GM04503 (cell line): Measurements from ENCODE around the gene PPFIA4.

Source experiments
- DNase-seq: peaks from one replicate; pipeline ENCODE4 v3.0.0-alpha.2; 2012; ENCODE audit warnings: low read depth

Gene PPFIA4

DNA sequence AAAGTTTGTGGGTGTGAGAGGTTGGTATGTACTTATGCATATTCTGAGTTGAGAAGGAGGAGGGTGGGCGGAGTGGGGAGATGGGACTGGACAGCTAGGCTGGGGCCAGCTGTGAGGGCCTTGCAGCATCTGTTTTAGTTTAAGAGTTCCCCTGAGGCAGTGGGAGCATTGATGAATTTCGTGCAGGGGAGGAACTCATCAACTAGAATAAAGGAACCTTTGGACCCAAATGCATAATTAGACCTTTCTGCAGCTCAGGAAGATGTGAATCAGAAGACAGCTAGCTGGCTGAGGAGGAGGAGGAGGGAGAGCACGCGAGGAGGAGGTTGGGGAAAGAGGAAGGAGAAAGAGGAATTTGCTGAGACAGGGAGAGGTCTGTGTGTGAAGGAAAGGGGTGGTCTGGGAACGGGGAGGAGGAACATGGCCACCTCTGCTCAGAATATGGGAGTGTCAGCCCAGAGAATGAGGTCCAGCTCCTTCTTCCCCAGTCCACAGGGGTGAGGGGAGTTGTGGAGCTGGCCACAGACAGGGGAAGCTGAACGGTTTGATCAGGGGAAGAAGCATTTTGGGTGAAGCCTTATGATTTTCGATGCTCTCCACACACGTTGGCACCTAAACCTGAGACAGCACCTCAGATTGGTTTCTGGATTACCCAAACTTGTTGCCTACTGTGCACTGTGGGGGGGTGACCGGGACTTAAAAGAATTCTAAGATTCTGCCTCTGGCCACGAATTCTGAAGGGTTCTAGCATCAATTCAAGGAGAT, 31.8 kb downstream of the PPFIA4 start:
- peak; percentile 62 for DNase-seq

DNA sequence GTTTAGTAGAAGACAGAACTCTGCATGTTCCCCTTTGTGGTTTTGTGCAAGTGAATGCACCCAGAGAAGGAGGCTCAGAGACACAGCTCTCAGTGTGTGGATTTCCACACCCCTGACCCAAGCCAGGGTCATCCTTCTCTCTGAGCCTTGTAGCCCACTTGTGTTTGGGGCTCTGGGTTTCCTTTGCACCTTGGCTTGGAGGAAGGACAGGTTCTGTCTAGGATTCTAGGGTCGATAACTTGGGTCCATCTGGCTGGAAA, 32.3 kb downstream of the PPFIA4 start:
- DNase-seq, result no peak

DNA sequence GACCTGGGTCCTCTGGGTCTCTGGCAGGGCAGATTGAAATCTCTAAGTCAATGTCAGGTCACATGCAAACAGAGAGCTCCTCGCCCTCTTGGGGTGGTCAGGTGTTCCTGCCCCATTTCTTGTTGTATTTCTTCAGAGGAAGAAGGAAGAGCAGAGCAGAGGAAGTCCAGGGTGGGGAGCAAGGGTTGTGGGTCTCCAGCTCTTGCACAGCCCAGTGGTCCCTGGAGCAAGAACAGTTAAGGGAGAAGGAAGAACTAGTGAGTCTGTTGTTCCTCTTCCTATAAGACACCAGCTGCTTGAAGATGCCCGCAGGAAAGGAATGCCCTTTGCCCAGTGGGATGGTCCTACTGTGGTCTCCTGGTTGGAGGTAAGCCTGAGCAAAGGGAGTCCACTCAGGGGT, 33.2 kb downstream of the PPFIA4 start:
- DNase-seq, result no peak

DNA sequence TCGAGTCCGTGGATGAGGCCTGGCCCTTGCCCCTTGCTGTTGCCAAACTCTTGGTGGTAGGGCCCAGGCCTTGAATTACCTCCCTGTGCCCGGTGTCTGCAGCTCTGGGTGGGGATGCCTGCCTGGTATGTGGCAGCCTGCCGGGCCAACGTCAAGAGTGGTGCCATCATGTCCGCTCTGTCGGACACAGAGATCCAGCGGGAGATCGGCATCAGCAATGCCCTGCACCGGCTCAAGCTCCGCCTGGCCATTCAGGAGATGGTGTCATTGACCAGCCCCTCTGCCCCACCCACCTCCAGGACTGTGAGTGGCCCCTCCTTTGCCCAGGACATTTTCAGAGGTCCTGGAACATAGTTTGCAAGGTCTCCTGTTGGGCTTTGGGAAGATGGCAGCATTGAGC, 33.8 kb downstream of the PPFIA4 start:
- no peak for DNase-seq

DNA sequence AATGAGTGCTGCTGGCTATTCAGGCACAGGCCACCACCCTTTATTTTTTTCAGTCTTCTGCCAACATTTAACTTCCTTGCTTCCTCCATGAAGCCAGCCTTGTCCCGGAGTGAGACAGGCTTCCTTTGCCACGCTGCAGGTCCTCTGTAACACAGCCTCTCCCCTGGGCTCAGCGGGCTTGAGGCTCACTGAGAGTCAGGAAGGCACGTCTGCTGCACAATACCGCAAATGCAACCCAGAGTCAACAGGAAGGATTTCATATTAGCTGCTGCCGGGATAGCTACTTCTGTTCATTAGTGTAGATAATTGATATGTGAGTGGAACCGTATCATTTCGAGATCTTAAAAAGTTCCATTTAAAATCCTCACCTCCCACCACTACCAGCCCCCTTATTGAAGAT, 37.0 kb downstream of the PPFIA4 start:
- no peak for DNase-seq

DNA sequence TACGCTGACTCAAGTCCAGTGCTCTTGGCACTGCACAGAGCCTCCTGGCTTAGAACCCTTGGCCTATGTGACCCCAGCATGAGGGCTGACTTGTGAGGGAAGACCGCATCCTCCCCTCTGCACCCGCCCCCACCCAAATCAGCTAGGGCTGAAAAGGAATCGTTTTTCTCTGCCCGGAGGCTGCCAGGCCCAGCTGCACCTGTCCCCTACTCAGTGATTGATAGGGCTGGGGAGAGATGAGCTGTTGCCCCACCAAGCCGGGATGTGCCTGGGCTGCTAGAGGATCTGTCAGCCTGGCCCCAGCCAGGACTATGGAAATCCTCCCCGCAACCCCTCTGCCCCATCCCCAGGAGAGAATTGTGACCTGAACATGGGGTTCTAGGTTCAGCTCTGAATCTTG, 38.9 kb downstream of the PPFIA4 start:
- DNase-seq, result no peak

DNA sequence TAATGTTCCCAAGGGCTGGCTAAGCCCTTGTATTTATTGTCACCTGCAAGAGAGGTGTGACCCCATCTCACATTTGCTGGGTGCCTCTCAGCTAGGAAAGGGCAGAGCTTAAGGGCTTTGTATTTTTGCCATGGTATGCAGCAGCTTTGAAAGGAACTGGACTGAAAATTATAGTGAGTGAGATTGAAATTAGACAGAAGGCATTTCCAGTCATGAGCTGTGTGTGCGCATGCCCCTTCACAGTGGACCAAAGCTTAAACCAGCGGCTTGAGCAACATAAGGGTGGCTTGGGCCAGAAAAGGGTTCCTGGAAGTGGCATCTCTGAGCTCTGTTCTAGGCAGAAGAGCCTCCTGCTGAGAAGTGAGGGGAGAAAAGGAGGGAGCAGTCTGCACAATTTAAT, 39.7 kb downstream of the PPFIA4 start:
- DNase-seq, result no peak

DNA sequence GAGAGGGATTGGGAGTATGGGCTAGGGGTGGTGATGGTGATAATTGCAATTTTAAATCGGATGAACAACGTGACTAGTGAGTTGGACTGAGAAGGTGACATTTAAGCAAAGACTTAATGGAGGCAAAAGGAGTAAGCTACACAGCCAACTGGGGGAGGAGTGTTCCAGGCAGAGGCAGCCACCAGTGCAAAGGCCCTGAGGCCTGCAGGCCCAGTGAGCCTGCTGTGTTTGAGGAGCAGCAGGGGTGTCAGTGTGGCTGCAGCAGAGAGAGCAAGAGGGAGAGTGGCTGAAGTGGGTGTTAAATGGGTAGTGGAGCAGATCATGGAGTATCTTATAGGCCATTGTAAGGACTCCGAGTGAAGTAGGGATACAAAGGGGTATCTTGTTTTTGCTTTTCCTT, 40.7 kb downstream of the PPFIA4 start:
- no peak for DNase-seq

DNA sequence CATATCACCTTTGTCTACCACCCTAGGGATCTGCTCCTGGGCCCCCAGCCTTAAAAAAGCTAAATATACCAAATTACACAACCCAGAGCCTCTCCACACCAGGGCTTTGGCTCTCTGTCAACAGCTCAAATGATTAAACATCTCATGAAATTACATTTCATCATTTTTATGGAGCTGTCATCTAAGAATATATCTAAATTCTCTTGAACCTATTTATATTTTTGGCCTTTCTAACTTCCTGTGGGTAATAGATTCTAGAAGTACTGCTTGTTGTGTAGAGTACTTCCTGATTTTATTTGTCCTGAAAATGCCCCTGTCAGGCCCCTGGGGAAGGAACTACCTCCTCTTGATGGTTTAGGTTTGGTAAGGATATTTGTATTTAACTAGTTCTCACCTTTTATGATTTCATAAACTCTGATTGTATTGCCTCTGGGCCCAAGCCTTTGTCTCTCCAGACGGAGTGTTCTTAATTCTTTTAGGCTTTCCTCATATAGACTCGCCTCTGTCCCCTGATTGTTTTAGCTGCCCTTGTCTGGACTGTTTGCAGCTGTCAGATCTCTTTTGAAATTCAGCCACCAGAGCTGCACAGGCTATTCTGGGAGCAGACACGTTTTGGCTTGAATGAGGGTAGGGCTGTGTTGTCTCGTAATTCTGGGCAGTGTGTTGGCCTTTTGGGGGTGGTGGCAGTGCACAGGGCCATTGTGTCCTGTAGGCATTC, 42.9 kb downstream of the PPFIA4 start:
- DNase-seq, result peak; percentile 42

DNA sequence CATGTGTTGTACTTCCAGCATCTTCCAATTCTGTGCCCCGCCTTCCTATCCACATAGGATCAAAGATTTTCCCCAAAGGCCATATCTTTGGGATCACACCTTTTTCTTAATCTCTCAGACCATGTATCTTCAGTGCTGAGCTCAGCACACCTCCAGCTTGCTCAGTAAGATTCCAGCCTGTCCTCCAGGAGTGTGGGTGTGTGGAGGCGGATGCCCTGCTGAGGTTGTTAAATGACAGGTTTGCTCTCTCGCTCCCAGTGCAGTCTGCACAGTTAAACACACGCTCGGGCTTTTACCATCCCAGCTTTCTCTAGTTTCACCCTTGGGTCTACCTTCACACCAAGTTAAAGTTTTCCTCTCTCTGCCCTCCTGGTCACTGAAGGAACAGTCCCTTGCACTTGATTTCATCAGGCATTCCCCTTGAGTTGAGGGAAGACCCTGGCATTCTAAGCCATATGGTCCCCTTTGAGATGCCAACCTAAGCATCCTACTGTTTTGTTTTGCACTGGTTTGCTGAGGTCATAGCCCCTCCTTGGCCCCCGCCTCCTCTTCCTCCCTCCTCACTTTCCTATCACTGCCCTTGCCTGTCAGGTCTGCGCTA, 45.8 kb downstream of the PPFIA4 start:
- DNase-seq, result no peak

DNA sequence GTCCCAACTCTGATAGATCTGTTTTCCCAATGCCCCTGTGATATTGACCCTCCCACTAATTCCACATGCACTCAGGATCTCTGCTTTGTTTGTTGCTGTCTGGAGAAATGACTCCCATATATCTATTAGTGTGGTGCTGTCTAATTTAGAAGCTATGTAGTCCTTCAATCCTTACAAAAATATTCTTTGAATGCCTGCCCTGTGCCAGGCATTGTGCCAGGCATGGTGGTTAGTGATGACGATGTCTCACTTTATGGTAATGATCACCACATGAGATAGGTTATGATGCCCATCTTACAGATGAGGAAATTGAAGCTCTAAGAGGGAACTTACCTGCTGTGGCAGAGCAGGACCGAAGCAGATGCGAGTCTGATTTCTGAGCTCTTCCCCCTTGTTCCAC, 46.6 kb downstream of the PPFIA4 start:
- peak; percentile 53 for DNase-seq

DNA sequence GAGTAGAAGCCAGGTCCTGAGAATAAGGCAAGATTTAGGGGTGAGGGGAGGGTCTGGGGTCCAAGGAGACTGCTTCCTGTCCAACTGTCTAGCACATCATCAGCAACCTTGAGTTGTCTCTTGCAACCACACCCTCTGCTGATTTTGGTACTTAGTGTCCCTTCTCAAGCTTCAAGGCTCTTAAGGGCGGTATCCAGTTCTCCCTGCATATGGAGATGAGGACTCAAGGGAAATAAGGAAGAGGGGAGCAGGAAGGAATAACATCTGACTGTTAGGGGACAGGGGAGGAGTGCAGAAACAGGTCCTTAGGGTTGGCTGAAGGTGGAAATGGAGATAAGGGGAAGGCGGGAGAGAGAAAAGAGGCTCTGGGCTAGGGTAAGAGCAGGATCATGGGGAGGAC, 47.2 kb downstream of the PPFIA4 start:
- no peak for DNase-seq

DNA sequence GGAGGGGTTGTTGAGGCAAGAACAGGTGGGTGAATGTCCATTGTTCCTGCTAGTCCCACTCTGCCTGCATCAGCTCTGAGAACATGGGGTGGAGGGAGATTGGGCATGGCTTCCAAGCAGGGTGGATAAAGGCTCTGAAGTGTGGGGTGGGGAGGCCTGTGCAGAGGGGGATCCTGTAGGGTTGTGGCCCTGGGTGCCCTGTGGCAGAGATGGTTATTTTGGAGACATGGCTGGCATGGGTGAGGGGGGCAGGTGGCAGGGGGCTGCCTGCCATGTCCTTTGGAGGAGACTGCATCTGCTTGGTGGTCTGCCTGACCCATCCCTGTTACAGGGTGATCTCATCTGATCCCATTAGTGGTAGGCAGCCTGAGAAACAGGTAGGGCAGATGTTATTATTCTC, 48.3 kb downstream of the PPFIA4 start:
- DNase-seq, result no peak

DNA sequence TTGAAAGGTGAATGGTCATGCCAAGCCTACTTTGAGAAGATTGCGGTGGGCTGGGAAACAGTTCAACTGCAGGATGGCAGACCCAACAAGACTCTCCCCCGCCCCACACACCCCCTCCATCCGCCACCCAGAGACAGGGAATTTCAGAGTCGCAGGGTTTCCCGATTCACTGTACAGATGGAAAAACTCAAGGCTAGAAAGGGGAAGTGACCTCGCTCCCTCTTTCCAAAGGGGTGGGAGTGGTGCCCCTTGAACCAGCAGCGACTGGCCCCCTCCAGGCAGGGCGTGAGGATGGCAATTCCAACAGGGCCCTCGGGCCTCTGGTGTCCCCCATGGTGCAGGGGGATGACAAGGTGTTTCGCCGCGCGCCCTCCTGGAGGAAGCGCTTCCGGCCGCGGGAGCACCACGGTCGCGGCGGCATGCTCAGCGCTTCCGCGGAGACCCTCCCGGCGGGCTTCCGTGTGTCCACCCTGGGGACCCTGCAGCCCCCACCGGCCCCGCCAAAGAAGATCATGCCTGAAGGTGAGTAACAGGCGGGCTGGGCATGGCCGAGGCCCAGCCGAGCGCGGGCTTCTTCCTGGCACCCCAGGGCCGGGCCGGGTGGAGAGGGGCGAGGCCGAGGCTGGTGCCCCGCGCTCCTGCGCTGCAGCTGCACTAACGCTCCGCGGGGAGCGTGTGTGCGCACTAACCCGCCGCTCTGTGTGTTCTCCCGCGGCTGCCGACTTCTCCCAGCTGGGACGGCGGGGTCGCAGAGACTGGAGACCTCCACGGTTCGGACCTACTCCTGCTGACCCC, 49.1 kb downstream of the PPFIA4 start:
- DNase-seq, result no peak

DNA sequence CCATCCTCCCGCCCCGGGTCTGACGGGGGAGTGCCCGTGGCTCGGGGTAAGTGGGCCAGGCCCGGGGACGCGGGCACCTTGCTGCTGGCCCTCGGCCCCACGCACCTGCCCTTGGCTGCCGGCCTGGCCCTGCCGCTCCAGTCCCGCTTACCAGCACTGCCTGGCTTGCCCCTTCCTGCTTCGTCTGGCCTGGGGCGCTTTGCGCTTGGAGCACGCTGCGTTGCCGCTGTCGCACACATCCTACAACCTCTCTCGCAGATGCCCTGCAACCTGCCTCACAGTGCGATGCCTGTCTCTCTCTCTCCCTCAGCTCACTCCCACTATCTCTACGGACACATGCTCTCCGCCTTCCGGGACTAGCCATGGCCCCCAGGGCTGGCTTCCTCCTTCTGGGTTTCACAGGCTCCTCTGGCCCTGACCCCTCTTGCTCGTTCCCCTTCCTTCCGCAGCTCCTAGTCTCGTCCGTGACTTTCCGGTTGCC, 49.8 kb downstream of the PPFIA4 start:
- no peak for DNase-seq

DNA sequence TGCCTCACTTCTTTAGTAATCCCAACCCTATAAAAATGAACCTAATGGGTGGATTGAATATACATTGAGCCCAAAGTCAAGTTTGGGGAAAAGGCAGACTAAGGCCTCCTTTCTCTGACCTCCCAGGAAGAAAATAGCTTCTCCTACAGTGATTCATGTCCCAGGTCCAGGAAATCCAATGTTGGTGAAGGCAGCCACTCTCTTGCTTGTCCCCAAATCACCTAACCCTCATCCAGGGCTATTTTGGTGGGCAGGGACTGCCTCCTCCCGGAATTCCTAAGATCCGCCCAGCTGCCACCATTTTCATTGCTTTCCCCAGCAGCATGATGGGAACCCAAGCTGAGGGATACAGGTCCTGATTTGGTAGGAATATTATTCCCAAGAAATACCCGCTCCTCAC, 51.1 kb downstream of the PPFIA4 start:
- DNase-seq, result no peak

DNA sequence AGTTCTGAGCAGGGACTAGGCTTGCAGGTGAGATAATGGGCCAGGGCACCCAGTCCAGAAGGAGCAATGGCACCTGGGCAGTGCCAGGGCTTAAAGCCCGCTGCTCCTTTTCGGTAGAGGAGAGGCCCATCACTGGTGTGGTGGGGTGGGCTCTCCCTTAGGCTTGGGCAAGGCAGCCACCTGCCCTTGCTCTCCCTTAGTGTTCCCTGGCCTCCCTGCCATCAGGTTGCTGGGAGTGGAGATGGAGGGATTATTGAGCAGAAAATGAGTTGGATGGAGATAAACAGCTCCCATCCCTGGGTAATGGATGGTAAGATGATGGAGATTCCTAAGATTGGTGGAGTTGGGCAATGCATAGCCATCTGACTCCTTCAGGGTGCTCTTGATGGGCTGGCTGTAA, 51.7 kb downstream of the PPFIA4 start:
- no peak for DNase-seq

DNA sequence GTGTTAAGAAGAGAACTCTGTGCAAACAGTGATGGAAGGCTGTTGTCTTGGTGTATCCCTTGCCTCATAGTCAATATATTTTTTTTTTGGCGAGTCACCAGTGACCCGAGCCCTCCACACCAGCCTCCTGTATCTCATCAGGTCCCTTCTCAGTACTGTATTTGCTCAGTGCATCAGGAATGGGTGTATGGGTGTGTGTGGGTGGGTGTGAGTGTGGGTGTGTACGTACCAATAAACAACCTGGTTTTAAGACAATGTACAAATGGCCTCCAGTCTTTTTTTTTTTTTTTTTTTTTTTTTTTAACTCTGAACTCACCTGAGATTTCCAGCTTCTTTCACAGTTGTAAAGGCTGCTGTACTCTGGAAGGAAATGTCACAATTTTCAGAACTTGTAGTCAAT, 52.2 kb downstream of the PPFIA4 start:
- DNase-seq, result no peak

DNA sequence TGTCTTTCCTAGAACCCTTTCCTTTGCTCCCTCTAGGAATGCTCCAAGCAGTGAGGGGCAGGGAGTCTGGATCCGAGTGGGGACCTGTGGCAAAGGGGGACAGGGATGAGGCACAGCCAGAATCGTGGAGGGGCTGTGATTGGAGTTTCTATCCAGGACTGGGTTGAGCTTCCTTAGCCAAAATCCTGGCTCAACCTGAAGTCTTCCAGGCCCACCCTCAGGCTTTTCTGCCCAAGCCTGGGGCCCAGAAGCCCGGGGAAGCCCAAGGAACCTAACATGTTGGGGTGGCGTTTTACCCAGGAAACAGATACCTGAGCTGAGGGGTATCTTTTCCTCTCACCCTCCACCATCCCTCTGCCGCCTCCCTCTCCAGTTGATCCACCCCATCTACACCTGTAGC, 54.2 kb downstream of the PPFIA4 start:
- no peak for DNase-seq

DNA sequence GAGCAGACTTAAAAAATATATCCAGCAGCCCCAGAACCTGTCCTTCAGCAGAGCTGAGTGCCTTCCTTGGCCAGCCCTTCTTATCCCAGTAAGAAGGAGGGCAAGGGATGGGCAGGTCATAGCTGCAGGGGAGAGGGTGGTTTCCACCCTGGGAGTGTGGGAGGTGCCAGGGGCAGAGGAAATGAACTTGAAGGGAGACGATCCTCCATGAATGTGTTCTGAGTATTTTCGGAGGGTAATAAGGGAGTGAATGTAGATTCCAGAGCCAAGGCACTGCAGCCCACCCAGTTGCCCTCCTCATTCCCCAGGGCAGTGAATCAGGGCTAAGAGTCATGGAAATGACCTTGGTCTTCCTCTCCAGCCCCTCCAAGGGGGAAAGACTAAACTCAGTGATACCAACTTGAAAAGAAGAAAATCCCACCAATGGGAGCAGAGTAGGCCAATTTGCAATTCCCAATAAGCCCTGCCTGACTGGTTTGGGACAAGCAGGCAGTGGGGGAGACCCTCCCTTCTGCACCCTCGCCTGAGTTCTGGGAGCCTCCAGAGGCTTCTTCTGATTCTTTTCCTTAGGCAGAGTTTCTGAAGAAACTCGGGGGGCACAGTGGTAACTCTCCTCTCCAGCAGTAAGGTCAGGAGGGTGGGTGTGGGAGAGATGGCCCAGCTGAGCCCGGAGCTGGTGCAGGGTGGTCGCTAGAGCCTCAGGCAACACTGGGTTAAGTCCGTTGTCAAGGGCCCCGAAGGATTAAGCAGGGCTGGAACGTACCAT, 55.4 kb downstream of the PPFIA4 start:
- no peak for DNase-seq

DNA sequence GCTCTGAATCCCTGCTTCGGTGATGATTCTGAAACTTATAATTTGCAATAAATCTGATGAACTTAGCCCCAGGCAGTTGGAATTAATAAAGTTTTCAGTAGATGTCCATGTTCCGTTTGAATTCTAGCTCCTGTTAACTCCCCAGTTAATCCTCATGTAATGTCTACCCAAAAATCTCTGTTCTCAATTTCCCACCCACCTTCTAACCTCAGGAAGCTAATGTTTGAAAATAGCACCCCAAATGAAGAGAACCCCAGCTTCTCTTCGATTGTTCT, 55.9 kb downstream of the PPFIA4 start:
- DNase-seq, result no peak
